NCI-H2081 treated with DMSO at 0.1 percent for 48 hours (cell line): ENCODE results near the gene PLD5.
"Not testable (repeated sequence)": the region's sequence is repeated elsewhere in the genome, so short reads cannot be mapped to it uniquely, and the experiment has no call there.

Source experiments
- DNase-seq: peaks from one replicate; lab custom pipeline; 2025; lab: John Stamatoyannopoulos, UW

The PLD5 gene

DNA sequence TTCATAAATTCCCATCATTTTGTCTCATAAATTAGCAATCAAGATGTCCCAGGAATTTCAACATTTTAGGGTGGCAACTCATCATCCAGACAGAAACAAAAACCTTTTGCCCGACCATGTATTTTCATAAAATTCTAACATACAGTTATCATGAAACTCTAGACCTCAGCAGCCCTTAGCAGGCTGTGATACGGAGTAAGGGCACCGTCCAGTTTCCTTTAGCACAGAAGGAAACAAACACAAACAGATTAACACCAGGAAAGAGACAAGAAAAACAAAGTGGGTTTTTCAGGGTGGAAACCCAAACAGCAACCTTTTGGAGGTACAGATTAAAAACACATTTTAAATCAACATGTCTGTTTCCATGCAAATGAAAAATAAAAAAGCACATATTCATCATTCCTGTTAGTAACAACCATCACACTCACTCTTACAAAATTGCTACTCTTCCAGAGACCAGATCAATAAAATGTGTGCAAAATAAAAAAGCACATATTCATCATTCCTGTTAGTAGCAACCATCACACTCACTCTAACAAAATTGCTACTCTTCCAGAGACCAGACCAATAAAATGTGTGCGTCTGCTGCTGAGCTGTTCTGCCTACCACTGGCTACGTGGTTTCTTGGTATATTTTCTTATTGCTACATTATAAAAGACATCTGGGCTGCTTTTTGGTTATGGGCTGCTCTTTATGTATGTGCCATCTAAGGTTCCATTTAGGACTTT, 241.6 kb downstream of the PLD5 start:
- not testable (repeated sequence) for DNase-seq

GRCh38 chr1:242278406-242278805, 246.1 kb downstream of the PLD5 start:
- DNase-seq: not testable (repeated sequence)

GRCh38 chr1:242276769-242277168, 247.7 kb downstream of the PLD5 start:
- DNase-seq: not testable (repeated sequence)

DNA sequence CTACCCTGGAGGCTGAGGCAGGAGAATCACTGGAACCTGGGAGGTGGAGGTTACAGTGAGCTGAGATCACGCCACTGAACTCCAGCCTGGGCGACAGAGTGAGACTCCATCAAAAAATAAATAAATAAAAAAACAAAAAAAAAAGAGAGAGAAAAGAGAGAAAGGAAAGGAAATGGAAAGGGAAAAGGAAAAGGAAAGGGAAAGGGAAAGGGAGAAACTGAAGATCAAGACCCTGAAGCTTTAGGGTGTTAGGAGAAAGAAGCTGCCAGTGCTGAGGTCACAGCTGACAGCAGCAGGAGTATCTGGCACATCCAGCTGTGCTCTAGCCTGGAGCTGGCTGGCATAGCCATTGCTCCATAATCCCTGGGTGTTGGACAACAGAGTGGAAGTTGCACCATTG, 257.5 kb downstream of the PLD5 start:
- not testable (repeated sequence) for DNase-seq

GRCh38 chr1:242264419-242264818, 260.1 kb downstream of the PLD5 start:
- not testable (repeated sequence) for DNase-seq

DNA sequence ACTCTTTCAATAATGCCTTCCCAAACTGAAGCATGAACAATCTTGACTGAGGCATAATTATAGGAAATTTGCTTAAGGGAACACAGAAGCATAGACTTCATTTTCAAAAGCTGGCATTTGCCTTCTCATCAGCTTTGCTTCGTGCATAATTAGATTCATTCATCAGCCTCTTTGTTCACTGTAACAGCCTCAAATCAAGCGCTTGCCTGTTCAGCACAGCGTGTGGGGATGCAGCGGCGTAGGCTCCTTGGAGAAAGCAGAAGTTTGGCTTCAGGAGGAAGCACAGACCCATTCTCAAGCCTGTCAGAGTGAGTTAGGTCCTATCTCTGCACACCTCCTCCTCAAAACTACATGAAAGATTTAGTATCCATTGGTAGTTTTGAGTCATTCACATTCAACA, 279.2 kb downstream of the PLD5 start:
- no peak for DNase-seq

DNA sequence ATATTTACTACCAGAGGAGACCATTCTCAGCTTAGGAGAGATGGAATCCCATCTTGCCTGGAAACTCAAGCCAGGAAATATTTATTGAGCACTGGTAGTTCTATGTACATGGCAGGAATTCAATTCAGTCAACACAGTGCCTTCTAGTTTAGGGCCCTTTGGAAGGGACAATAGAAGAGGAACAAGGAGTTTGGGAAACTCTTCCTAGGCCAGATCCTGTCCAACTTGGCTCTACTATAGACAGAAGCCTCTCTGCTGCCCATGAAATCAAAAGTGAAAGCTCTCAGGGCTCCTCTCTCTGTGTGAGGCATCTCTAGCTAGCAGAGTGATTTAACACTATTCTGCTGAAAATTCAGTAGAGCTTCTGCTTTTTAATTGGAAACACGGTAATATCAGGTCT, 281.0 kb downstream of the PLD5 start:
- no peak for DNase-seq

DNA sequence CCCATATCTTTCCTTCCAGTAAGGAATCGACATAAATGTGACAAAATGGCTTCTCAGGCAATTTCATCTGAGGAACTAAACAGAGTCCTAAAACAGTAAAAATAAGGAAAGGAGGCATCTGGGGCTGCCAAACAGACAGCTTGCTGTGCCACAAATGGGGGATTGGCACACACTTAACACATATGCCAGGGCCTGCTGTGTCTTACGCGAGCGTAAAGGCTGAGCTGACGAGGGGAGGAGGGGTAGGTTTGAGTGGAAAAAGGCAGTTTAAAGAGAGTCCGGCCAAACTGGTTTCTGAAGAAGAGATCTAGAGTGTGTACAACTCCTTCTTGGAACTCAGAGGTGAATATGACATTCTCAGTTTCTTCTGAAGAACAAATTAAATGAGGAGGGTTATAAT, 281.5 kb downstream of the PLD5 start:
- DNase-seq: peak; percentile 10

DNA sequence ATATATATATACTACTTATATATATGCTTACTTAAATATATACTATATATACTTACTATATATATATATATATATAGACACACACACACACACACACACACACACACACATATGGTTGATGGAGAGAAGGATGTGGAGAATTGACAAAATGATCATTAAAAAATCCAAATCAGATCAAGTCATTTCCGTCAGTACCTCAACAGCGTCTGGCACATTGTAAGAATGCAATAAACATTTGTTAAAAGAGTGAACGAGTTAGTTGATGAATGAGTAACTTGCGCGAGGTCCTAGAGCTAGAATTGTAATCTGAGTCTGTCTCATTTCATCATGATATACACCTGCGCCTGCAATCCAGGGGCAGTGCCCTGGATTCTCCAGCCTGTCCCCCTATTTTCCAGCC, 282.6 kb downstream of the PLD5 start:
- DNase-seq: no peak

- no peak for DNase-seq
Measured at GRCh38 chr1:242240691-242241090, 283.8 kb downstream of the PLD5 start.

- no peak for DNase-seq
Measured at GRCh38 chr1:242240077-242240476, 284.4 kb downstream of the PLD5 start.

GRCh38 chr1:242239398-242239797, 285.1 kb downstream of the PLD5 start:
- DNase-seq: peak; percentile 66

- no peak for DNase-seq
Measured at GRCh38 chr1:242237051-242237450, 287.4 kb downstream of the PLD5 start.

DNA sequence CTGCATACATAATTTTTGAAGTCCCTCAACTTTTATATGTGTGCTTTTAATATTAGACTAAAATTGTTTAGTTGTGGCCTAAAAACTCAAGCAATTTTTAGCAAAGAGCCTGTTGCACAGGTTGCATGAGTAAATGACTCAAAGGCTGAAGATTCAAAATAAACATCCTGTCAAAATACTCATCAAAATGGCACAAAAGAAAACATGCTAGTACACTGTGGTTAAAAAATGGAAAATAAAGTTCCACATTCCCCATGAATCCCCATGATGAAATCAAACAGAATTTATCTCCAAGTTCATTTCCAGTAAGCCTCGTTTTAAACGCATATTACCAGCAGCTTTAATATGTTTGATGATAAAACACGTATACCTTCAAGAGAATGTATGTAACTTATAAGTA, 295.5 kb downstream of the PLD5 start:
- no peak for DNase-seq

GRCh38 chr1:242225767-242226573, 298.5 kb downstream of the PLD5 start:
- no peak for DNase-seq

- DNase-seq: not testable (repeated sequence)
Measured at GRCh38 chr1:242224878-242225766, 299.4 kb downstream of the PLD5 start.

DNA sequence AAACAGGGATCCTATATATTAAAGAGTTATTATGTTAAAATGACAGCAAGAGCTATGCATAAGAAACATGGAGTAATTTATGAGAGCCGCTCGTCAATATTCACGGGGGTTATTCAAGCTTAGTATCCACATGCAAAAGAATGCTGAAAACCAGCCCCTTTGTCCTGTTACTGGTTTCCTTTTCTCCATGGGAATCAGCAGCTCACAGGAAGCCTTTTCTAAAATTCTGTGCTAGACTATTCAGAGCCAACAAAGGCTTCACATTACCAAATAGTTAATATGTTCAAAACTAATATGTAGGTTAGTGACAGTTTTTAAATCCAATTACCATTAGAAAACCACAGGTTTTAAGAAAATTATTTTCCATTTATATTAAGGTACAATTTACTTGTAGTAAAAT, 300.0 kb downstream of the PLD5 start:
- no peak for DNase-seq

- no peak for DNase-seq
Measured at GRCh38 chr1:242219905-242220304, 304.6 kb downstream of the PLD5 start.

GRCh38 chr1:242219298-242219901, 305.1 kb downstream of the PLD5 start:
- no peak for DNase-seq

DNA sequence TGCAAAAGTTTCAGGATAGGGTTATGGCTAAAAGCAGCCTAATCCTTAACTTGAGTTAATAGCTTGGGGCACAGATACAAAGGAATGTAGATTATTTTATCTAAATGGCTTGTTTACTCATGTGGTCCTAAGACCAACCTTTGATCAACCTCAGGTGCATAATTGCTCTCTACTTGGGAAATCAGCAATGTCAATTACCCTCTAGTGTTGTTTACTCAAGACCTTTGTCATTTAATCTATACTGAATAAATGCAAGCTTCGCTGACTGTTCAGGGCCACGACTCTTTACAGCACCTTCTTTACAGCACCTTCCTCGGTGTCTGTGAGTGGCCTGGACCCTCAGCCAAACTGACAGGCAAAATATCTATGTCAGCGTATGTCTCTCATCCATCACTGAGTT, 308.1 kb downstream of the PLD5 start:
- no peak for DNase-seq

DNA sequence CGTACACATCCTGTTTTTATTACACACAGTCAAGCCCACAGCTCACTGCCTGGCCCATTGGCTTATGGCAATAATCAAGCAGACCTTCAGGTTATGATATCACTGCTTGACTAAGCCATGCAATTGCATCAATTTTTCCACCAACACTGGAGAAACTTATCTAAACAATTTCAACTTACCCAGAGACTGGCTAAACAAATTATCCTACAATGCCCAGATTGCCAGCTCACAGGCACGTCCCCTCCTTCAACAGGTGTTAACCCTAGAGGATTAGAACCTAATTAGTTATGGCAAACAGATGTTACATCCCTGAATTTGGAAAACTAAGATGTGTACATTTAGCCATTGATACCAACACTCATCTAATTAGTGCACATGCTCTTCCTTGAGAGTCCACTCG, 310.0 kb downstream of the PLD5 start:
- DNase-seq: not testable (repeated sequence)

- not testable (repeated sequence) for DNase-seq
Measured at GRCh38 chr1:242212961-242213360, 311.5 kb downstream of the PLD5 start.
